Skeletal muscle satellite cell (primary cell): ENCODE measurements around the gene COLEC12.

Experiments used
- H3K27me3 ChIP-seq: 2 replicates; pipeline ENCODE4 v1.7.0; 2013; ENCODE audit warnings: low read length; ENCODE audit not compliant: control insufficient read depth, insufficient read depth
- H3K36me3 ChIP-seq: 2 replicates; pipeline ENCODE4 v1.7.0; 2013; ENCODE audit warnings: mild to moderate bottlenecking, control low read depth, low read length; ENCODE audit not compliant: insufficient read depth
- H3K4me1 ChIP-seq: 2 replicates; pipeline ENCODE4 v1.7.0; 2013; ENCODE audit warnings: low read length; ENCODE audit not compliant: control insufficient read depth, insufficient read depth
- H3K4me2 ChIP-seq: 2 replicates; pipeline ENCODE4 v1.7.0; 2013; ENCODE audit warnings: mild to moderate bottlenecking, low read length
- H3K4me3 ChIP-seq: 2 replicates; pipeline ENCODE4 v1.7.0; 2013; ENCODE audit warnings: low read length
- H3K9ac ChIP-seq: 2 replicates; pipeline ENCODE4 v1.7.0; 2013; ENCODE audit warnings: mild to moderate bottlenecking, low read depth, low read length, moderate library complexity
- H3K9me3 ChIP-seq: replicated peaks from 2 replicates; pipeline ENCODE4 v1.7.0; 2013; ENCODE audit warnings: mild to moderate bottlenecking, control low read depth, low read length

COLEC12 gene

GRCh38 chr18:519019-519879, 18.7 kb upstream of the COLEC12 start:
- Histone ChIP-seq H3K36me3 (no peaks in the 10 kb centered on the region), H3K9me3 (no peaks in the 10 kb centered on the region), H3K27me3 (no peaks in the 10 kb centered on the region), H3K4me1 (peaks cover 11% of the 10 kb centered on the region), H3K4me3 (no peak overlapping the region), H3K9ac (no peak overlapping the region), H3K4me2 (no peak overlapping the region)

- no peaks in the 10 kb centered on the region for H3K27me3 ChIP-seq
- no peak overlapping the region for H3K4me3 ChIP-seq
- no peaks in the 10 kb centered on the region for H3K36me3 ChIP-seq
- H3K4me2 ChIP-seq = no peak overlapping the region
- H3K4me1 ChIP-seq = peaks cover 7% of the 10 kb centered on the region
- no peak overlapping the region for H3K9ac ChIP-seq
- H3K9me3 ChIP-seq = no peaks in the 10 kb centered on the region
These were observed 17.6 kb upstream of the COLEC12 start for GRCh38 chr18:518081-518480.

DNA sequence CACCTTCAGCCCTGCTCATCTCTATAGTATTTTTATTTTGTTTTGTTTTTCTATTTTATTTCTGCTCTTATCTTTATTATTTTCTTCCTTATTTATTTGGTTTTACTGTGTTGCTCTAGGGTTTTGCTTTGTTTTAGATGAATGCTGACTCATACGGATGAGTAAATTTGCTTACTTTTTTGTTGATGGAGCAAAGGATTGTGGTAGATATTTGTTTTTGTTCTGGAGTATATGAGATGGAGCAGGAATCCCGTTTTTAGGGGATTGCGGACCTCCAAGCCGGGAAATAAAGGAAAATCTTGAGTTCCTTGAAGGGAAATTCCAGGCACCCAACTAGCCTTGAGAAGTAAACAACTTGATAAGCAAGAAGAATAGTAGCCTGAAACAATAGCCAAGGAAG, 15.3 kb upstream of the COLEC12 start:
- H3K4me3 ChIP-seq = no peak overlapping the region
- H3K4me2 ChIP-seq = no peak overlapping the region
- no peaks in the 10 kb centered on the region for H3K36me3 ChIP-seq
- no peak overlapping the region for H3K9ac ChIP-seq
- H3K4me1 ChIP-seq = peaks cover 7% of the 10 kb centered on the region
- H3K27me3 ChIP-seq = no peaks in the 10 kb centered on the region
- no peaks in the 10 kb centered on the region for H3K9me3 ChIP-seq

- no peak overlapping the region for H3K4me2 ChIP-seq
These were observed 14.8 kb upstream of the COLEC12 start for GRCh38 chr18:515156-515815.

DNA sequence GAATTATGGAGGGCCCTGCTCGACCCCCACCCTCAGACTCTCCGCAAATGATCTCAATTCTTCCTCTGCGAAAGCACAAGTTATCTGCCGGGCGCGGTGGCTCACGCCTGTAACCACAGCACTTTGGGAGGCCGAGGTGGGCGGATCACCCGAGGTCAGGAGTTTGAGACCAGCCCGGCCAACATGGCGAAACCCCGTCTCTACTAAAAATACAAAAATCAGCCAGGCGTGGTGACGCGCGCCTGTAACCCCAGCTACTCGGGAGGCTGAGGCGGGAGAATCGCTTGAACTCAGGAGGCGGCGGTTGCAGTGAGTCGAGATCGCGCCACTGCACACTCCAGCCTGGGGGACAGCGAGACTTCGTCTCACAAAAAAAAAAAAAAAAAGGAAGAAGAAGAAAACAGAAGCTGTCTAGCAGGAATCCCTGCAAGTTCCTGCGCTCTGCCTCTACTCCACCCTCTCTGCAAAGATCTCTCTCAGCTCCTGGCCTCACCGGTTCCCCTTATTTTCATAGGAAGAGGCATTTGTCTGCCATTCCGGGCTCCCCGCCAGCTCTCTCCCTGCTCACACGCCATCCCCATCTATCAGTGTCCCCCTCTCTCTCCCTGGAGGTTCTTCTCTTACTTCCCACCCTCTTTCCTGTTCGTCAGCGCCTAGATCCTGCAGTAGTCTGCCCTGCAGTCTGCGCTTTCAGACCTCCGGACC, 13.5 kb upstream of the COLEC12 start:
- Histone ChIP-seq H3K9ac (no peak overlapping the region), H3K4me2 (no peak overlapping the region), H3K4me3 (no peak overlapping the region), H3K27me3 (peaks cover 5% of the 10 kb centered on the region), H3K4me1 (peaks cover 4% of the 10 kb centered on the region), H3K36me3 (no peaks in the 10 kb centered on the region), H3K9me3 (no peaks in the 10 kb centered on the region)

More at GRCh38 chr18:515156-515815, 14.8 kb upstream of the COLEC12 start:
- no peaks in the 10 kb centered on the region for H3K36me3 ChIP-seq
- no peaks in the 10 kb centered on the region for H3K9me3 ChIP-seq
- no peak overlapping the region for H3K9ac ChIP-seq
- peaks cover 7% of the 10 kb centered on the region for H3K4me1 ChIP-seq
- H3K4me3 ChIP-seq = no peak overlapping the region
- H3K27me3 ChIP-seq = no peaks in the 10 kb centered on the region

DNA sequence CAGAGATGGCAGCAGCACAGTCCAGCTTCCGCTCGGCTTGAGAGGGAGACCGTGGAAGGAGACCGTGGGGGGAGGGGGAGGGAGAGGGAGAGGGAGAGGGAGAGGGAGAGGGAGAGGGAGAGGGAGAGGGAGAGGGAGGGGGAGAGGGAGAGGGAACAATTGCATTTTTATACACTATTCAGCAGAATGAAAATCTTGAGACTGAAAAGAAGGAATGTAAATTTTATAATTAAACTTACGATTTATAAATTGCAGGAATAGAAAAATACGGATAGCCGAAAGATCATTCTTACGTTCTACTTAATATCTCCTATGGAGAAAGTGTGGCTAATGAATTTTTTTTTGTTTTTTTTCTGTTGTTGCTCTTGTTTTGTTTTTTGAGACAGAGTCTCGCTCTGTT, 12.5 kb upstream of the COLEC12 start:
- H3K36me3 ChIP-seq = no peaks in the 10 kb centered on the region
- H3K27me3 ChIP-seq = peaks cover 9% of the 10 kb centered on the region
- no peaks in the 10 kb centered on the region for H3K4me1 ChIP-seq

DNA sequence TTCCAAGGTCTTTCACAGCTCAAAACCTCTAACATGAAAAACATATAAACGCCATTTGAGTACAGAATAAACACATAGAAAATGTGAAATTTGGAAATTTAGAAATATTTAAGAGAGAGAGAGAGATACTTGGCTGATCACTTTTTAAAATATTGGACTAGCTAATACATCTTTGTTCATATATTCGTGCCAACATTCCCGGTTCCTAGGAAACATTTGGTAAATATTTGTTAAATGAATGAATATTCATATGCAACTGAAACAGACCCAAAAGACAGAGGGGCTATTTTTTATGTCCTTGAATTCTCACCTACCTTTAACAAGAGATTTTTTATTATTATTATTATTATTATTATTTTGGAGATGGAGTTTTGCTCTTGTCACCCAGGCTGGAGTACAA, 8.3 kb upstream of the COLEC12 start:
- Histone ChIP-seq H3K9me3 (no peaks in the 10 kb centered on the region), H3K27me3 (peaks cover 46% of the 10 kb centered on the region), H3K9ac (no peak overlapping the region), H3K4me1 (no peaks in the 10 kb centered on the region), H3K4me3 (no peak overlapping the region), H3K4me2 (no peak overlapping the region), H3K36me3 (no peaks in the 10 kb centered on the region)

More for the DNA sequence above, 12.5 kb upstream of the COLEC12 start:
- H3K4me2 ChIP-seq = no peak overlapping the region
- H3K9ac ChIP-seq = no peak overlapping the region
- H3K9me3 ChIP-seq = no peaks in the 10 kb centered on the region
- no peak overlapping the region for H3K4me3 ChIP-seq

DNA sequence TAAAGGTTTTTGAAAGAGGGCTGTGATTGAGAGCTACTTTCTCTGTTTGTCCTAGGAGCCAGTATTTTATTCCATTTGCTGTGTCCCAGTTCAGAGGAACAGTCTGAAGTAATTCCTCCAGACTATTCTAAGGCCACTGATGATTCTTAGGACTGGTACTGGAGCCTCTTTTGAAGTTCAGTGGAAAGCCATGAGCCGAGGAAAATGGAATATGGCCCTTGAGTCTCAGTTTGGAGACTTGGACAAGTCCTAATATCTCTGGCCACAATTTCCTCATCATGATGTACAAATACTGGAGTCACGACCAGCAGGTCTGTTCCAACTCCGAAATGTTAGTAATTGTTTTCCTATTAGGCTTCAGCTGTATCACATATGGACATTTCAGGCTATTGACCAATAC, 7.1 kb upstream of the COLEC12 start:
- no peaks in the 10 kb centered on the region for H3K9me3 ChIP-seq
- H3K4me3 ChIP-seq = no peak overlapping the region
- H3K4me1 ChIP-seq = no peaks in the 10 kb centered on the region
- H3K9ac ChIP-seq = no peak overlapping the region
- H3K36me3 ChIP-seq = no peaks in the 10 kb centered on the region
- H3K4me2 ChIP-seq = no peak overlapping the region
- peaks cover 53% of the 10 kb centered on the region for H3K27me3 ChIP-seq

DNA sequence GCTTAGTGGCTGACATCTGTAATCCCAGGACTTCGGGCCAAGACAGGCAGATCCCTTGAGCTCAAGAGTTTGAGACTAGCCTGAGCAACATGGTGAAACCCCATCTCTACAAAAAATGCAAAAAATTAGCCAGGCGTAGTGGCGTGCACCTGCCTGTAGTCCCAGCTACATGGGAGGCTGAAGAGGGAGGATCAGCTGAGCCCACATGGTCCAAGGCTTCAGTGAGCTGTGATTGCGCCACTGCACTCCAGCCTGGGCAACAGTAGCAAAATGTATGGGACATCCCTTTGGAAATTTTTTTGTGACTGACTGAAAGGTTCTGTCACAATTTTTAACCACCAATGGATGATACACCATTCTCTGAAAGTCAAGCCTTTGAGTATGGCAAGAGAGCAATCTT, 6.3 kb upstream of the COLEC12 start:
- Histone ChIP-seq H3K9me3 (no peaks in the 10 kb centered on the region), H3K27me3 (peaks cover 54% of the 10 kb centered on the region), H3K4me2 (no peak overlapping the region), H3K4me1 (no peaks in the 10 kb centered on the region), H3K4me3 (no peak overlapping the region), H3K36me3 (no peaks in the 10 kb centered on the region), H3K9ac (no peak overlapping the region)

- Histone ChIP-seq H3K4me1 (no peaks in the 10 kb centered on the region), H3K36me3 (no peaks in the 10 kb centered on the region), H3K4me3 (no peak overlapping the region), H3K27me3 (peaks cover 59% of the 10 kb centered on the region), H3K9ac (no peak overlapping the region), H3K4me2 (no peak overlapping the region), H3K9me3 (no peaks in the 10 kb centered on the region)
These were observed 5.8 kb upstream of the COLEC12 start for GRCh38 chr18:506264-506663.

- Histone ChIP-seq H3K27me3 (peaks cover 64% of the 10 kb centered on the region), H3K9me3 (no peaks in the 10 kb centered on the region), H3K4me2 (no peak overlapping the region), H3K36me3 (no peaks in the 10 kb centered on the region), H3K4me1 (no peaks in the 10 kb centered on the region), H3K4me3 (no peak overlapping the region), H3K9ac (no peak overlapping the region)
These were observed 5.1 kb upstream of the COLEC12 start for GRCh38 chr18:505483-506122.
